ENCODE measurements around the gene TMEM26.

GRCh38 chr10:61472090-61472674 lies 19.0 kb upstream of the TMEM26 start:
- TF ChIP-seq, protein P1, sequence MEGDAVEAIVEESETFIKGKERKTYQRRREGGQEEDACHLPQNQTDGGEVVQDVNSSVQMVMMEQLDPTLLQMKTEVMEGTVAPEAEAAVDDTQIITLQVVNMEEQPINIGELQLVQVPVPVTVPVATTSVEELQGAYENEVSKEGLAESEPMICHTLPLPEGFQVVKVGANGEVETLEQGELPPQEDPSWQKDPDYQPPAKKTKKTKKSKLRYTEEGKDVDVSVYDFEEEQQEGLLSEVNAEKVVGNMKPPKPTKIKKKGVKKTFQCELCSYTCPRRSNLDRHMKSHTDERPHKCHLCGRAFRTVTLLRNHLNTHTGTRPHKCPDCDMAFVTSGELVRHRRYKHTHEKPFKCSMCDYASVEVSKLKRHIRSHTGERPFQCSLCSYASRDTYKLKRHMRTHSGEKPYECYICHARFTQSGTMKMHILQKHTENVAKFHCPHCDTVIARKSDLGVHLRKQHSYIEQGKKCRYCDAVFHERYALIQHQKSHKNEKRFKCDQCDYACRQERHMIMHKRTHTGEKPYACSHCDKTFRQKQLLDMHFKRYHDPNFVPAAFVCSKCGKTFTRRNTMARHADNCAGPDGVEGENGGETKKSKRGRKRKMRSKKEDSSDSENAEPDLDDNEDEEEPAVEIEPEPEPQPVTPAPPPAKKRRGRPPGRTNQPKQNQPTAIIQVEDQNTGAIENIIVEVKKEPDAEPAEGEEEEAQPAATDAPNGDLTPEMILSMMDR (IDR thresholded peaks at IDR 0.05), result no peak
- no peak for TF ChIP-seq EP300 (IDR thresholded peaks at IDR 0.05)

Measured in esophagus muscularis mucosa (tissue), 3 donors.